Iris pigment epithelial cell (primary cell): Measurements from ENCODE around the gene C6.
"Not testable (repeated sequence)": the region's sequence is repeated elsewhere in the genome, so short reads cannot be mapped to it uniquely, and the experiment has no call there.

Source experiments
- DNase-seq: peaks from one replicate; pipeline ENCODE4 v3.0.0-alpha.2; 2011; ENCODE audit warnings: low read depth

Gene C6

DNA sequence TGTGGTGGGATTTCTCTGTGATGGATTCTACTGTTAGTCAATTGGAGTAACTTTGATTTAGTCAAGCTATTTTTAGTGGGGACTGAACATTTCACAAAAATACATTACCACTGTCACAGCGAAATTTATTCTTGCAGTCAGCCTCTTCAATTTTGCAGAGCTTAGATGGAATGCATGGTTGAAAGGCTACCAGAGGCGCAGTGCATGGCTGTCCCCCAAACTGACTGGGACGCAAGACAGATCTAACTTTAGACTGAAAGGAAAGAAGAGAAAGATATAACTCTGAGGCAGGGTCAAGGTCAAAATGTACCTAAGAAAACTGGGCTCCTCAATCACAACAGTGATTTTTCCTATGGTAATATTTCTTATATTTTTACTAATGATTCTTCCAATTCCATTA, 13.7 kb downstream of the C6 start:
- DNase-seq, result no peak

DNA sequence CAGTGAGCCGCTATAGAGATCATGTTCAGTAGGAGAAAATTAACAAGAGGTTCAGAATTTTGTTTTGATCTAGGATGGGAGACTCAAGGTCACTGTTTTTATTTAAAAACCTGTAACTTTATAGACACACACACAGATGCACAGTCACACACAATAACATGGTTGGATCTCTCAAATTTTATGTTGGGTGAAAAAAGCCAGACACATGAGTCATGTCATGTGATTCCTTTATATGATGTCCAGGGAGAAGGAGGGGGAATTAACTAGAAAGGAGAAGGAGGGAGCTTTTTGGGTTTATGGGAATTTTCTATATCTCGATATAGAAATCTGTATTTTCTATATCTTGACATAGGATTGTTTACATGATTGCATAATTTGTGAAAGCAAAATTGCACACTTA, 17.1 kb downstream of the C6 start:
- no peak for DNase-seq

DNA sequence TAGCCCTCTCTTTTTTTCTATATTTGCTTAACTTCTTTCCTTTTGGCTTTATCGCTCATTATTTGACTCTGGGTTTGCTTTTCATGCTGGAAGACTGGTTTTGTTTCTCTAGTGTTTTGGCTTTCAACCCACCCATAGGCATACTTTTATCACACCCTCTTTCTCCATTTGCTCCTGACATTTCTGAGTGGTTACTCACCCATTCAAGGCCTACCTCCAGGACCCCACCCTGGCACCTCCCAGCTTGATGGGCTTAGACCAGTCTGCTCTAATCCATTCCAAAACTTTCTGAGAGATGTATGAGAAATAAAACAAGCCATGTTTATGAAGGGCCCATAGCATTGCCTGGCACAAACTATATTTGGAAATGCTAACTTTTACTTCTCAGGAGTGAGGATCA, 18.1 kb downstream of the C6 start:
- DNase-seq, result no peak

DNA sequence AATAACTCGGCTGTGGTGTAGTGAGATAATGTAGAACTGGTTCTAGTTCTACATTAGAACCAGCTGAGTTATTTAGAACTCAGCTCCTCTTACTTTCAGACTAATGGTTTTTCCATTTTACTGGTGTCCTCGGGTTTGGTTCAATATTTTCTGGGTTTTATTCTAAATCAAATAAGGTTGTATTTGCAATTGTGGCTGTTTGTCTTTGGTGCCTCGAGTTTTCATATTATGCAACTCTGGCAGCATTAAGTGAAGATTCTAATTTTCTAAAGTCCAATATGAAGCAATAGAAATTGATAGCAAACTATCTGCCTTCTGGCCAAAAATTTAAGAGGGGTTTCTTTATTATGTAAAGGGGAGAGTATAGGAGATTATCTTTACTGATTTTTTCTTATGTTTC, 19.0 kb downstream of the C6 start:
- DNase-seq, result no peak

DNA sequence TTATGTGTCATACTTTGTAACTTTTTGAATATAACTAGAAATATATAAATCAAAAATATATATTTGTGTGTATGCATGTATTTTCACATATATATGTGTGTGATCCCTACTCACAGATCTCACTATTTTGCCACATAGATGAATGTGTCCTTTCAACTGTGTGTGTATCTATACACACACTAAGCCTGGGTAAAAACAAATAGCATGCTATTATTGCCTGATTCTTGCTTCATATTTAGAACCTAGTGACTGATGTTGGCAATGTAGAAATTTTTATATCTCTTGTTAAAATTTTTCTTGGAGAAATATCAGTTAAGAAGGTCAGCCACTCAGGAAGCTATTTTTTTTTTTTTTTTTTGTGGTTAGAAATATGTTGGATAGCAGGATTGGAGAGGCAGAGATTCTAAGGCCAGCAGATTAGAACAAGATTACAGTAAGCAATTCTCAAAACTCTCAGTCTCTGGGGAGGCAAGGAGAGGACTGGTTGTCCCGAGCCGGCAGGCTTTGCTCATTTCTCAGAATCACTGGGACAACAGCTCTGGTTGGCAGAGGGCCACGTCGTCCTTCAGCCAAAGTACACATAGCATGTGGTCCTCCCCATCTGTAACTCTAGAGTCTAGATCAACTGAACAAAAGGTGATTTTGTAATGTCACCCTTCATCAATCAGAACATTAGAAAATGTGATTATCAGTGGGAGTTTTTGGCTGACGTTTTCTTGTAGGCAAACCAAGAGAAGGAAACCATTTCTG, 19.7 kb downstream of the C6 start:
- peak; percentile 65 for DNase-seq

DNA sequence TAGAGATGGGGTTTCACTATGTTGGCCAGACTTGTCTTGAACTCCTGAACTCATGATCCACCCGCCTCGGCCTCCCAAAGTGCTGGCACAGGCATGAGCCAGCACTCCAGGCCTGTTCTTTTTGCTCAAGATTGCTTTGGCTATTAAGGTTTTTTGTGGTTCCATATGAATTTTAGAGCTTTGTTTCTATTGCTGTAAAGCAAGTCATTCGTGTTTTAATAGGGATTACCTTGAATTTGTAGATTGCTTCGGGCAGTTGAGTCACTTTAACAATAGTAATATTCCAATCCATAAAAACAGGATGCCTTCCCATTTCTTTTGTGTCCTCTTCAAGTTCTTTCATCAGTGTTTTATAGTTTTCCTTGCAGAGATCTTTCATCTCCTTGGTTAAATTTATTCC, 22.1 kb downstream of the C6 start:
- DNase-seq, result no peak

DNA sequence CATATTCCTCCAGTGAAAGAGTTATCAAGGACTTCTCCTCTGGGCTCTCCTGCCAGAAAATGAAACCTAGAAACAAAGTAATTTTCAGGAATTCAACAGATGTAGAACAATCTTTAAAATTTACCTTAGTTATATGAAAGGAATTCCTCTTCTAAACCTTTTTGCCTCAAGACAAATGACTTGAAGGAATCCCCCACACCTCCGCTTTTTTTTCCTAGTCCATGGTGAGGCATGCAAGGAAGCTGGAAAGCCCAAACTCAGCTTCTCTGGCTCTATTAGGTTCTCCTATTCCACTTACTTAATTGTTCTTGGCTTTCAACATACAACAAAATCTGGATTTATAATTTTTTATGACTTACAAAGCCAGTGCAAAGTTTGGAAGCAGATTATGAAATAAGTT, 27.2 kb downstream of the C6 start:
- DNase-seq, result no peak

DNA sequence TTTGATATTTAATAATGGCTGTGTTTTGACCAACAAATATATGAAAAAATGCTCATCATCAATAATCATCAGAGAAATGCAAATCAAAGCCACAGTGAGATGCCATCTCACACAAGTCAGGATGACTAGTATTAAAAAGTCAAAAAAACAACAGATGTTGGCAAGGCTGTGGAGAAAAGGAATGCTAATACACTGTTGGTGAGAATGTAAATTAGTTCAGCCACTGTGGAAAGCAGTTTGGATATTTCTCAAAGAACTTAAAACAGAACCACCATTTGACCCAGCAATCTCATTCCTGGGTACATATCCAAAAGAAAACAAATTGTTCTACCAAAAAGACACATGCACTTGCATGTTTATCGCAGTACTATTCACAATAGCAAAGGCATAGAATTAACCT, 30.0 kb downstream of the C6 start:
- not testable (repeated sequence) for DNase-seq

DNA sequence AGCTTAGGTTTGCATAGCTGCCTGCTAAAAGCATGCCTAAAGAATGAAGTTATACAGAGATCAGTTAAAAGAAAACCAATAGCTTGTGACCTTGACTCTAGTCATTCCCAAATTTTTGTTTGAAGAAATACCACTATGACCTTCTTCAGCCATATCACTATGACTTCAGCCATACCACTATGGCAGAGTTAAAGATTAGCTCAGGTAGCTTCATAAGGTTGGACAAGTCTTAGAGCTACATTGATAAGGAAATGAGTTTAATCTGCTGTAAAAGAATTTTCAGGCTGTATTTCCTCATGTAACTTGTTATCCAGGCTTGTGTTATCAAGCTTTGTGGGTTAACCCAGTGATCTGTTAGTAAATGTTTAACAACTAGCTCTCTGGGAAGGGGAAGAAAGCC, 30.7 kb downstream of the C6 start:
- no peak for DNase-seq

DNA sequence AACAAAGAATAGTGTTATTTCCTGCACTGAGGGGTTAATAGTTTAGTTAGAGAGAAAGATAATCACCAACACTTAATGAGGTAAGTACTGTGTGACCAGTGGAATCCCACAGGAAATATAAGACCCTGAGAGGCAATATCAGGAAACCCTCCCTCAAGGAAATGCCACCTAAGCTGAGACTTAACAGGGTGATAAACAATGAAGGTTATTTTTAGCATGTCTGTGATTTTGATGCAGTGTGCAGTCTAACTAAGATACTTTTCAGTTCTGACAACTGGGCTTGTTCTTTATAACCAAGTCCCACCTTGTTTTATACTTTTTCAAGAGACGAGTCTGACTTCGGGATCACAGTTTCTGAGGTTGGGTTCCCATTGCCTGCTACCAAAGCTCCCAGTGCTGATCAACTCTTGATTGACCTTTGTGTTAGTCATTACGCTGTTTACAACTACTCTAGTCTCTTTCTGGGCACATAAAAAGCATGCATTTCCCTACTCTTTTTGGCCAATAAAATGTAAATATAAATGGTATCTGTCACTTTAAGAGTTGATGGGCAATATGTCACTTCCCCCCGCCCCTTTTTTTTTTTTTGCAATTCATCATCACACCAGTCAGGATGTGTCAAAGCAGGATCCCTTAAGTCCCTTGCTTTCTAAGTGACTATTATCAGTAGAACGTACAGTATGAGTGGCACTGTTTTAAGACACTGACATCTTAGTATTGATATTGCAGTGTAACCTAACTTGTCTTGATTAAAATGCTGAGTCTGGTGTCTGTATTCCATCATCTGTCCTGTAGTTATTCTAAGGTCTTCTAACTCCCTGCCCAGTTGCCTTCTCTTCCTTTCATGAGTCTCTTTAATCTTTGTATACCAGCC, 31.4 kb downstream of the C6 start:
- no peak for DNase-seq

DNA sequence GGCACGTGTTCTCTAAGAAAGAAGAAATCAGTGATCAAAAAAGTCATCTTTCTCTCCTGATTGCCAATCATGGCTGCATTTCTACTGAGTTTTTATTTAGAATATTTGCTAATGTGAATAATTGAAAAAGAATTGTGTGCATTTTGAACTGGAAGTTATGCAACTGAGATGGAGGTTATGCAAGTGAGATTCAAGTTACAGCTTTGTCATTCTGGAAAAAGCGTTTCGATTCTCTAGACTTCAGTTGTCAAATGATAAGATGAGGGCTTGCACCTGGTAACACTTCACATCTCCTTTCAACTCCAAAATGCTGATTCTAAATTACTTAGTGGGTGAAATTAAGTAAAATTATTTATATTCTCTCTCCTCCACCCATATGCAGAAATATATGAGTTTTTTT, 36.4 kb downstream of the C6 start:
- DNase-seq, result peak; percentile 51

DNA sequence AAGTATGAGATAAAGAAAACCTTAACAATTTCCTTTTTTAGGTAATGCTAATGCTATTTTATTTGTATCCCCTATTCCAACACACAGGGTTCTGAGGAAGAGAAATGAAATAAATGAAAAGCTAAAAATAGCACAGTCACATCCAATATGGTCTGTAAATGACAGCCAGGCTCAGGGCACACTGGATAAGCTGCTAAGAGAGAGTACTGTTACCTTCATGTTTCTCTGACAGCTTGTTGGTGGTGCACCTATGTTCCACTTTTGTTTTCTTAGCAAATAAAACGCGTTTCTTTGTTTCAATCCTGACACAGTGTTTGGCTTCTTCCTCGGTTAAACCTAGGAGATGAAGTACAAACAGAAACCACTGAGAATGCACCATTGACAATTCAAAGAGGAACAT, 41.3 kb downstream of the C6 start:
- DNase-seq, result no peak

DNA sequence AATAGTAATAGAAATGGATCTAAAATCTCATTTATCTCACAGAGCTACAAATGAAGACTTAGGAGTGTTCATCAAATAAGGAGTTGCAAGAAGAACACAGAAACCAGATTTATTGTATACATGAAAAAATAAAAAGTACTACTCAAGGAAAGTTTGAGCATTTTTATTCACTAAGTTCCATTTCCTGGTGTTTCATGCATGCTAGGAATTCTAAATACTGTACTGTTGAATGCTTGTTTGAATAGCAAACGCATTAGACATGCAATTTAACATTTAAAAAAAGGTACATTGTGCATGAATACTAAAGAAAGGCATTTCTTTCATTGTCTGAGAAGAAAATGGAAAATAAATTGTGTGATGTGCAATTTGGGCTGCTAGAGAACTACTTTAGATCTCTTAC, 52.1 kb downstream of the C6 start:
- DNase-seq, result peak; percentile 21

DNA sequence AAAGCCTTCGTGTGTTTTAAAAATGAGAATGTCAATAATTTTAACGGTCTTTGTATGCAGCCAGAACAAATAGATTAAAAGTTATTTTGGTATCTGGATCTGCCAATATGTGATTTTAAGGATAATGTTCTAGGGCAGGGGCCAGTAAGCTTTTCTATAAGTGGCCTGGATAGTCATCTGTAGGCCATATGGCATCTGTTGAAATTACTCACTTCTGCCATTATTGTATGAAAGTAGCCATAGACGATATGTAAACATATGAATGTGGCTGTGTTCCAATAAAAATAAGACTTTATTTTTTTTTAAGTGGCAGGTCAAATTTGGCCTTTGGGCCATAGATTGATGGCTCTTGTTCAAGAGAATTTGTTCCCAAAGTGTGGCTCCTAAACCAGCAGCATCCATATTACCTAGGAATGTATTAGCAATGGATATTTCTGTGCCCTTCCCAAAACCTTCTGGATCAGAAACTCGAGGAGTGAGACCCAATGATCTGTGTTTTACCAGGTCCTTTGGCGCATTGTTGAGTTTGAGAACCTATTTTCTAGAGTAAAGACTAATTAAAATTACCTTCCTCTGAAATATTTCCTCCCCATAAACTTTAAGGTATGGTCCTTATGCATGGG, 55.9 kb downstream of the C6 start:
- no peak for DNase-seq

DNA sequence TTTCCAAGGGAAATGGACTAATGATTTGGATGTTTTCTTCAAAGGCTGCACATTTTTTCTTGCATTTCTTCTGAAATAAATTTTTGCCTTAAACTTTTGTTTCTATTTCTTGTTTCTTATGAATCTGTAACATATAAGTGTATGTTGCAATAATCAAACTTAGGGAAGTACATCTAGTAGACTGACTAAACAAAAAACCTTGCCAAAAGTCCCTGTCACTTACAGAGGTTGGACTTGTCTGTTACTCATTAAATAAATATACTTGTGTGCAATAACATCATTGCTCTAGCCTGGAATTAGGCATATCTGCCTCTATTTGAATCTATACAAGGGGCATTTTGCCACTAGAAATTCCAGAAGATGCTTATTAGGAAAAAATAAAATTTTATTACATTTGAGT, 56.6 kb downstream of the C6 start:
- DNase-seq, result peak; percentile 38

DNA sequence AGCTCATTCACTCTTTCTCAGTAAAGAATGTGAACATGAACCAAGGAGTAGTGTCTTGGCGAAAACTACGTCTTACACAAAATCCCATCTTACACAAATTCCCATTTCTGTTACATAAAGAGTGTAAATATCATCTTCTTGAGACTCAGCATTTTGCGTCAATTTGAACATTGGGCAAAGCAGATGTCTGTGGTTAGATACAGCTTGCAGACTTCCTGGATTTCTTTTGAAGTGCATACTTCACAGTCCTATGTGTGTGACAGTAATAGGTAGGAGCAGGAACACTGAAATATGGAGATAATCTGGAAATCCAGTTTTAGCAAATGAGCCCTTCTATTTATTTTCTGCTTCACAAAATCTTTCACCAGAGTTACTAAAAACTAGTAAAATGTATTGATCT, 58.8 kb downstream of the C6 start:
- peak; percentile 1 for DNase-seq

DNA sequence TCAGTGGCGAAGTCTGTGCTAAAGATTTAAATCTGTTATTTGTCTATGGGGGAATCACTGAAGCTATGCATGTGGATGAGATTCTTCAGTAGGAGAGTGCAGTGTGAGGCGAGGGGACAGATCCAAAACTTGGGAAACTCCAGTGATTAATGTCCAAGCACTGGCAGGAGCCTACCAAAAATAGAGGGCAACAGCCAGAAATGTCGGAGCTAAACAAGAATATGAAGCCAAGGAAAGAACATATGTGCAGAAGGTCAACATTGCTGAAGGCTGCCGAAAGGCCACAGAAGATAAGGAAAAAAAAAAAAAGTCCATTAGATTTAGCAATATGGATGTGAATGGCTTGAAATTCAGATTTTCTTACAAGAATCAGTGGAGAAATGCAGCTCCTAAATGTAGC, 61.8 kb downstream of the C6 start:
- DNase-seq, result no peak

DNA sequence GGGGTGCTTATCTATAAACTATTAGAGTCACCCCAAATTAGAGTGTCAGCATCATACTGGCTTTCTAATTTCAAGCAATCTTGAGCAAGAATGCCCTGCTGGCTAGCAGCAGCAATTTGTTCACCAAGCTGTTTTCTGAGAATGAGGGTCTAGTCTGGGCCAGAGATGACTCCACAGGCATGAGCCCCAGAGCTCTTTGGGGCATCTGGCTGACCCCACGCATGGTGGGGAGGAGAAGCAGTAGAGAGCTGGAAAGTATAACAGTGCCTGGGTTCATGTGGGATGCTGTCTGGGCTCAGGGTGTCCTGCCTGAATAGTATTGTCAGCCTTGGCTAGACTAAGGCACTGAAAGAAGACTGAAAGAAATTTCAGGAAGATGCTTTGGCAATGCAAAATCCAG, 64.9 kb downstream of the C6 start:
- no peak for DNase-seq

DNA sequence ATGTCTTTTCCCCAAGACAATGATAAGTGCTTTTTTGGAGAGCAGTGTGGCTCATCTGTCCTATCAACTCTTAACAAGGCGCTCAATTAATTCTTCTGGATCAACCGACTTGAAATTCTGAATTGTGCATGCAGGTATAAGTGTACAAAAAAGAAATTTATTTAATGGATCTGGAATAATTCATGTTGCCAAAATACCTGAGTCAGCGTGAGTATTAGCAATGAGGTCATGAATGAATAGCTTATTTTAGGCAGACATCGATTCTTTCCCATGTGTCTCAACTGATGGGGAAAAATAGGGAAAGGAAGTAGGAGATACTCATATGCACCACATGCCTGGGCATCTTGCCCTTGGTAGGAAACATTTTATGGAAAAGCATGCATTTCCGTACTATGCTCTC, 68.0 kb downstream of the C6 start:
- DNase-seq, result no peak

DNA sequence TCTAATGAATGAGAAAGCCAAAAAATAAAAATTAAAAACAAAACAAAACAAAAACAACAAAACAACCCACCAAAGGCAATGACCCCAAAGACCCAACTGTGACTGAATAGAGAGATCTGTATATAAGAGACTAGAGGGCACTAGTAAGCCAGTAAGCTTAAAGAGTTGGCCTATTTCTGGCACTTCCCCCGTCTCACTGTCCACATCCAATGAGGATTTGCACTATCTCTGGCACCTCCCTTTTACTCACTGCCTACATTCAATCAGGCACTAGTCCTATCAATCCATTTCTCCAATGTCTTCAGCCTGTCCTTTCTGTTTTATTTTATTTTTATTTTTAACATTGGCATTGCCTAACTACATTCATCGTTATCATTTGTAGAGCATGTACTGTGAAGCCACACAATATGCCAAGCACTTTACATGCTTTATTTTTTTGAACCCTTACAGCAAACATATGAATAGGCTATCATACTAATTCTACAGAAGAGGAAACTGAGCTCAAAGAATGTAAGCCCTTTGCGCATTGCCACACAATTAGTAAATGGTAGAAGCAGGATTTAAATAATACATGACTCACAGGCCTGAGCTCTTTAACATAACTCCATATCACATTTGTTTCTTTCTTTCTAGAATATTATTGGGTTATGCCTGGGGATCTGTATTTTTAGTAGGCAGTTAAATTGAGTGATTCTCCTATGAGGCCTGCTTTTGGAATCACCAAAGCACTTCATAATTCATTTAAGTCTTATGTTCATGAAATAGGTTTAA, 70.0 kb downstream of the C6 start:
- no peak for DNase-seq

DNA sequence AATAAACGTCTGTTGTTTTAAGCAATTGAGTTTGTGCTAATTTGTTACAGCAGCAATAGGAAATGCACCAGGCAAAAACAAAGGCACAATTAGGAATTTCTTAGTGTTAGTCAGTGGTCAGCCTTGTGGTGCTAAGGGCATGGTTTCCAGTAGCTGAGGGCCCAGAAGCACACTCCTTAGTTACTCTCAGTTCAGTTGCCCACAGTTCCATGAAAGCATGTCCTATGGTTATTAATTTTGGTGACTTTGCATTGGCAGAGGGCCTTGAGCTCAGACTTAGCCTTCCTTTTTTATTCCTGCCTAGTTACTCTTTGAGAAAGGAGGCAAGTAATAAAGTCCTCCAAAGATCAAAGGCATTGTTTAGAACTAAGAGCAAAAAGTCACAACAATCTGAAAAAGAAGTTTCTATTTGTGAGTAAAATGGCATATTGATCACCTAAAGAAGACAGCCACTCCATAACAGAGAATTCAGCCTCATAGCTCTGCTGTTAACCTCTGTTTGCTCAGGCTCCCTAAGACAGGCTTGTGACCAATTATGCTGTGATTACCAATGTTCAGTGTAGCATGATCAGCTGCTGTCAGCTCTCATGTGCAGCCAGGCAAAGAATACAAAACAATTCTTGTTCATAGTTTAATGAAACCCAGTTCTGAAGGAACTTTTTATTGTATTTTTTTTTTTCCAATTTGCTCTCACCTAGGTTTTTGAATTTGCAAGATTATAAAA, 85.2 kb downstream of the C6 start:
- DNase-seq, result no peak

DNA sequence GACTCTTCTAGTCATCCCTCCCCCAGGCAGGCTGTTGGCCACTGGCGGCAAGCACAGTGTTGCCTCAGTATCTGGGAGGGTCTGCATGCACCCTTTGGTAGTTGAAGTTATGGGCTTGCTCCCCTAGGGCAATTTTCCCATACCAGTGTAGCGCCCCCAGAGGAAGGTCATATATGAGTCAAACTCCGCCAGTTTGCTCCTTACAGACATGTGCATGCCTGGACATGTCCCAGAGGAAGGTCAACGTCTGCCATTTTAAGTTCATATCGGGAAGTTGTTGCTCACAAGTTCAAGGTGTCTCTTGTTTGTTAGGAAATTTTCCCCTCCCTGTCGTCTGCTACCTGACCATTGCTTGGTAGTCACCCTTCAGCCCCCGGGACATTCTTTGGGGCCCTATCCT, 90.9 kb downstream of the C6 start:
- no peak for DNase-seq
